GM12873 (cell line): ENCODE measurements around the gene FZD10.

Source experiments
- CTCF ChIP-seq: IDR thresholded peaks from 2 replicates; pipeline ENCODE4 v1.5.1; 2012; ENCODE audit warnings: low read depth, mild to moderate bottlenecking, moderate library complexity, low read length, control low read depth; ENCODE audit not compliant: insufficient read depth; ENCODE audit errors: missing control alignments

Gene FZD10

GRCh38 chr12:130132831-130133511 is 29.3 kb upstream of the FZD10 start:
- TF ChIP-seq CTCF: no peak

GRCh38 chr12:130133851-130134562 is 28.3 kb upstream of the FZD10 start:
- TF ChIP-seq CTCF: no peak

GRCh38 chr12:130134563-130134915 is 27.7 kb upstream of the FZD10 start:
- TF ChIP-seq CTCF: no peak

- no peak for TF ChIP-seq CTCF
These were observed 25.7 kb upstream of the FZD10 start for GRCh38 chr12:130136509-130137039.

GRCh38 chr12:130137040-130138018 is 24.9 kb upstream of the FZD10 start:
- no peak for TF ChIP-seq CTCF

GRCh38 chr12:130138478-130138877 is 23.8 kb upstream of the FZD10 start:
- TF ChIP-seq CTCF: no peak
